ENCODE data around the gene C14orf119.

DNA sequence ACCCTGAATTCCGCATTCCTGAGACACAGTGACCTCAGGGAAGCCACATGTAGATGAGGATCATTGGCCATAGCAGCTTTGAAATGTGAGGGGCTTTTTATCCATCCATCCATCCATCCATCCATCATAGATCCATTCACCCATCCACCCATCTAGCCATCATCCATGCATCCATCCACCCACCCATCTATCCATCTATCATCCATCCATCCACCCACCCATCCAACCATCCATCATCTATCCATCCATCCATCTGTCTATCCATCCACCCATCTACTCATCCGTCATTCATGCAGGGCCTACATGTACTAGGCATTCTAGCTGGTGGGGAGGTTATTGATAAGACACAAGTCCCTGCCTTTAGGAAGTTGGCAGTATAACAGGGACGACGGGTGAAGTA is 51.7 kb downstream of the C14orf119 start:
- TF ChIP-seq CTCF (IDR thresholded peaks at IDR 0.05) (no peak), POLR2AphosphoS5 (IDR thresholded peaks at IDR 0.05; ENCODE audit: low read depth, low read length) (no peak)

Measured in Panc1 (cell line).